GM19452 (cell line): ENCODE measurements around the gene NDUFAF3.
A peak's percentile ranks its signal among the peaks of the same experiment; 100 is the strongest.

ENCODE experiments used
- ATAC-seq: cut with Tn5 transposase; IDR thresholded peaks from one replicate; pipeline ENCODE4 v1.9.1; 2021; ENCODE audit not compliant: unreplicated experiment

NDUFAF3 gene

GRCh38 chr3:49021813-49022687 lies at the start of gene NDUFAF3:
Gene NDUFAF3 (plus strand): TSS chr3:49022121. CDS start chr3:49022145, 24 bp downstream.
- peak; percentile 50 for ATAC-seq

DNA sequence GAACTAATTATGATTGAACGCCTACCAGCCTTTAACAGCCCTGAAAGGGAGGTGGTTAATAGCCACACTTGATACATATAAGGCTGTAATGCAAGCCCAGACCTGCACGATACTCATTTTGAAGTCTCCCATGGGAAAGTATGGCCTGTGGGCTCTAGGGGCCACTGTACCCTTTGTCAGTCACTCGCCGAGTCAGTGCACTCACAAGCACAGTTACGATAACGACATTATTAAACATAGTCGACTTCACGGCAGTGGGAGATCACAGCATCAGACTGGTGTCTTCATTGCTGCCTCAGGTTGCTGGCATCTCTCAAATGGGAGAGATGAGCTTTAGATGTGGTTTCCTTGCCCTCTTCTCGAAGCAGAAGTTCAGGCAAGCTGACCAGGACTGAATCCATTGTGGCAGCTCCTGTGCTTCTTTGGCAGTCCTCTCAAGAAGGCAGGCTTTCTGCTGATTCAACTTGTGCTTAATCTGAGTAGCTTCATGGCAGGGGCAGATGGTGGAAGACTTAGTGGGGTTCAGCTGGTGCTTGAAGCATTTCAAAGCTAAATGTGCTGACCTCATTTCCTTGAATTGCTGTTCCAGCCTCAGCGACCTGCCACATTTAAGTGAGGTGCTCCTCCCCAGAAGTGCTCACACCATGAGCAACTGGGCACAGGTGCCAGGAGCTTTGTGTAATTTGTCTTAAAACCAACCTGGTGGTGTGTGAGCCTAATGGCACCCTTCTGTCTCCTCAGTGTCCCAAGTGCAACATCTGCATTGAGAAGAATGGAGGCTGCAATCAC lies 47.7 kb upstream of the NDUFAF3 start:
- no peak for ATAC-seq

GRCh38 chr3:48979451-48979850 lies 42.5 kb upstream of the NDUFAF3 start:
- no peak for ATAC-seq

- no peak for ATAC-seq
Observed at GRCh38 chr3:48980295-48980694, 41.6 kb upstream of the NDUFAF3 start.

DNA sequence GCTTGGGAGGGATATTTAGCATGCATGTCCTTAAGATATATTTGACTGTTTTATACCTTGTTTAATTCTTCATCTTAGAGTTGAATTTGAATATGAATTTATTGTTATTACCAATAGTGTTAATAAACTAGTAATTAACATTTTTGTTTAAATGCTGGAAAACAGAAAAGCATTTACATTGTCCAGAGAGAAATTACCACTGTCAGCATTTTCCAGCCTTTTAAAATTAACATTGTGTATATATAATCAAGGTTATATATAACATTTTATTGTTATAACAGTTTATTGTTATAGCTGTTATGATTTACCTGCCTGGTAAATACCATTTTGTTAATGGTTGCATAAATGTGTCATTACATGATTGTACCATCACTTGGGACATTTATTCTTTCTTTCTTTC lies 39.9 kb upstream of the NDUFAF3 start:
- no peak for ATAC-seq

GRCh38 chr3:48982686-48983085 lies 39.2 kb upstream of the NDUFAF3 start:
- ATAC-seq, result no peak

DNA sequence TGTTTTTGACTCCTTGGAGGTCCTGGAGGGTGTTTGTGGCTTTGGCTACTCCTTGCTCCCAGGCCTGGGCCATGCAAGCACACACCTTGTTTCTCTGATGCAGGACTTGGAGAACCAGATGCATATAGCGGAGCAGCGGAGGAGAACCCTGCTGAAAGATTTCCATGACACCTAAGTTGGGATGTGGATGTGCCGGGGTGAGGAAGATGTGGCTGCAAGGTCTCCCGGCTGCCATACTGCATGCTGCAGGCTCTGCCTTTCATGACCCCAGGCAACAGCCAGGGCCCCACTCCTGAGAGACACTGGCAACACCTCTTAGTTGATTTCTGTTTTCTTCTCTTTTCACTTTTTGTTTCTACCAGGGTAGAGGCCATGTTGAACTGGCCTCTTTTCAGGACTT lies 38.8 kb upstream of the NDUFAF3 start:
- ATAC-seq, result no peak

- no peak for ATAC-seq
Observed at GRCh38 chr3:48984663-48985062, 37.3 kb upstream of the NDUFAF3 start.

- ATAC-seq, result no peak
Observed at GRCh38 chr3:48985831-48986376, 36.0 kb upstream of the NDUFAF3 start.

GRCh38 chr3:48989126-48989795 lies 32.7 kb upstream of the NDUFAF3 start:
- ATAC-seq, result no peak

DNA sequence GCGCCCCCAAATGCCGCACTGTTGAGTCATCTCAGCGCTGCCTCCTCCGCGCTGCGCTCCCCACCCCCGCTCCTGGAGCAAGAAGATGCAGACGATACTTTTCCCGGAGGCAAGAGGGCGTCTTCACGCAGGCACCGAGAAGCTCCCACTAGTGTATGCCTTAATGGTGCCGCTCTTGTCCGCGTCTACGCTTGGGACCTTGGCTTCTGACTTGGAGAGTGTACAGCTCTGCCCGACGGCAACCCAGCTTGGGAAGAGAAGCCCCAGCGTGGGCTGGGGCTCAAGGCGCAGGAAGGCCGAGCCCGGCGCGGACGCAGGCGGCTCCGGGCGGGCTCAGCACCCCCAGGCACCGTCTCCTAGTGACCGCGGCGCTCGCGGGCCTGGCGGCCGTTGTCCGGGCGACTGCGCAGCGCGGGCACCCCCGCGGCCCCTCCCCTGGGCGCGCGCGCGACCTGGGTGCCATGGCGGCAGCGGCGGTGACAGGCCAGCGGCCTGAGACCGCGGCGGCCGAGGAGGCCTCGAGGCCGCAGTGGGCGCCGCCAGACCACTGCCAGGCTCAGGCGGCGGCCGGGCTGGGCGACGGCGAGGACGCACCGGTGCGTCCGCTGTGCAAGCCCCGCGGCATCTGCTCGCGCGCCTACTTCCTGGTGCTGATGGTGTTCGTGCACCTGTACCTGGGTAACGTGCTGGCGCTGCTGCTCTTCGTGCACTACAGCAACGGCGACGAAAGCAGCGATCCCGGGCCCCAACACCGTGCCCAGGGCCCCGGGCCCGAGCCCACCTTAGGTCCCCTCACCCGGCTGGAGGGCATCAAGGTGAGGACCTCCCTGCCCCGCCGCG lies 31.9 kb upstream of the NDUFAF3 start, which contains the start of gene P4HTM:
Gene P4HTM, plus strand, starts transcription at position 446 of the 840 bp plus-strand sequence. Its CDS starts 16 bp downstream, at position 462.
- ATAC-seq, result no peak

DNA sequence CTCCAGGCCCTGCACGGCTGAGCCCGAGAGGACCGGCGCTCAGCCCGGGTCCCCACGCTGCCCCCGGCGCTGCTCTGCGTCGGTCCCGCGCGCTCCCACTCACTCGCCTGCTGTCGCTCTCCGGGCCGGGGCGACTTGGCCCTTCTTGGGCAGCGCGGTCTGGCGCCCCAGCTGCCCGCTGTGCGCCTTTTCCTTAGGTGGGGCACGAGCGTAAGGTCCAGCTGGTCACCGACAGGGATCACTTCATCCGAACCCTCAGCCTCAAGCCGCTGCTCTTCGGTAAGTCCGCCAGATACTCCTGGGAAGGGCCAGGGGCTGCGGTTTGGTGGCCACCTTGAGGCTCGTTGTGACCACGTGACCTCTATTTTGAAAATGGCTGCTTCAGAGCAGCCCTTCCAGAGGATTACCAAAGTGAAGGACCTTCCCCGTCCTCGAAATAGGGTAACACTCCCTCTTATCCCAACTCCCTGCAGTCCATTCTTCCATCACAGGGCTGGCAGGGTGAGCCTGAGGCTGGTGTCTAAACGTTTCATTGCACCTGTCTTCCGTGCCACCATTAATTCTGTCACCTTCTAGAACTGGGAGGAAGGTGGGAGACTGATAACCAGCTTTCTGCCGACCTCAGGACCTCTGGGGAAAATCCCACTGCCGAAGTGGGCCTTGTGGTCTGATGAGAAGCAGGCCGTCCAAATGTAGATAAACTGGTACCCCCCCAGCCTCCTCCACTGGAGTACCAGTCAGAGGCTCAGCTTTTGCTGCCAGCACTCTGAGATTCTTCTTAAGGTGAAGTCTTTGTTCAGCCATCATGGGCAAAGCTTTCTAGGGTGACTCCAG lies 31.1 kb upstream of the NDUFAF3 start:
- ATAC-seq, result no peak

DNA sequence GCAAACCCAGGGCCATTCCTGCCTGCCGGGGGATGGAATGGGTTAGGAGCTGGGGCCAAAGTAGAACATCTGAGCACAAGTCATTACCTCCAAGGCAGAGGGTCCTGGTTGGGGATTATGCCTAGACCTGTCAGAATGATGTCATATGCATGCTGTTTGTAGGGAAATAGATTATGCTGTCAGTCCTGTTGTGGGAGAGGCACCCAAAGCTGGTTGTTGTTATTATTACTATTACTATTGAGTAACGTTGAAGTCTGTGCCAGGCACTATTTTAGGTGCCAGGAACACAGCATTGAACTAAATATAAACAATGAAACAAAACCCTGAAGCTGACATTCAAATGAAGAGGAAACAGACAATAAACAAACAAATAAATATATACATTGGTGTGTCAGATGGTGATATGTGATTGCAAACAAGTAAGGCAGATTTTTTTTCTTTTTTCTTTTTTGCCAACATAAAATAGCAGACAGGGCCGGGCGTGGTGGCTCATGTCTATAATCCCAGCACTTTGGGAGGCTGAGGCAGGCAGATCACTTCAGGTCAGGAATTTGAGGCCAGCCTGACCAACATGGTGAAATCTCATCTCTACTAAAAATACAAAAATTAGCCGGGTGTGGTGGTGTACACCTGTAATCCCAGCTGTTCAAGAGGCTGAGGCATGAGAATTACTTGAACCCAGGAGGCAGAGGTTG lies 29.9 kb upstream of the NDUFAF3 start:
- ATAC-seq, result no peak

GRCh38 chr3:48993834-48994233 lies 28.1 kb upstream of the NDUFAF3 start:
- no peak for ATAC-seq

DNA sequence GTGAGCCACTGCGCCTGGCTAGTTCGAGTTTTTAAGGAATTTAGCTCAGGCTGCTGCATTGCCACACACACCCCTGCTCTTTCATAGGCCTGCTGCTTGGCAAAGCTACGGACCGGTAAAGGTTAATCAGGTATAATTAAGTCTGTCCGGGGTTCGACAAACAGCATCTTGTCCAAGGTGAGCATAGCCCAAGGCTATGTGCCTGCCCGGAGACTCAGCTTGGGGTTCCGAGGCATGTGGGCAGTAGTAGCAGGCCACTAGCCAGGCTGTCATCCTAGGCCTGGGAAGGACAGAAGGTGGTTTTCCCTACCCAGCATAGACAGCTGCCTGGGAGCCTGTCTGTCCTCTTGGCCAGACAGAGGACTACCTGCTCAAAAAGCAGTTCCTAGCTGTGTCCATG lies 25.3 kb upstream of the NDUFAF3 start:
- no peak for ATAC-seq

GRCh38 chr3:48997102-48997635 lies 24.8 kb upstream of the NDUFAF3 start:
- no peak for ATAC-seq

DNA sequence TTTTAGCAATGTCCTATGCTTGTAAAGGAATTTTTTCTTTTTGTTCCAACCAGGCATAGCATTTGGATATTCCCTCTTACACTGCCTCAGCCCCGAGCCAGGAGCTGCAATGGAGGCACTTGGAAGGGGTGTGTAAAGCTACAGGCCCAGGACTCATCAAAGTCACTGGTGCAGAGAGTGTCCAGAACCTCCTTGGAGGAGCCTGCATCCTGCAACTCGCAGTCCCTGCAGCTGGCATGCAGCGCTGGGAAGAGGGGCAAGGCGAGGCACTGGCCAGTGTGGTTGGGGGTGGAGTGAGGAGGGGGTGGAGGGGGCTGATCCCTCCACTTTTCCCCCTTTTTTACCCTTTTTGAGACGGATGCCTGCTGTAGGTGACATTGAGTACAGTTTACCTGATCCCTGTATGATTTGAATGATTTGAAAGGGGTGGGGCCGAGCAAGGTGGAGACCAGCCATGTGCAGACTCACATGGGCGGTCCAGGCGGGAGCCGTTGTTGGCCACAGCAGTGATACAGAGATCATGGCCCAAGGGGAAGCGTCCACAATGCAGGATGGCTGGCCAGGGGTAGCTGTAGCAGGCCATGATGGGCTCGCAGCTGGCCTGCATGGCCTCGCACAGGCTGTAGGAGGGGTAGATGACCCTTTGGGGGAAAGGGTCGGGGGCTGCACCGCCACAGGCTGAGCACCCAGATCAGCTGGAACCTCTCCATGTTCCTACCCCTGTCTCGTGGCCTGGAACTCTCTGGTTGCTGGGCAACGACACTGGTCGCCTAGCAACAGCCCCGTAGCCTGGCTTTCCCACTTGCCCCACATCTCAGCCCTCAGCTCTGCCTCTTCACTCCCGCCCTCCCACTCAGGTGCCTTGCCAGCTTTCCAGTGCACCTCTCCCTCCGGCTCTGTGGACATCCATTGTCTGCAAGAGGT lies 23.9 kb upstream of the NDUFAF3 start:
- ATAC-seq, result no peak
